ENCODE measurements around the gene PCLO.

DNA sequence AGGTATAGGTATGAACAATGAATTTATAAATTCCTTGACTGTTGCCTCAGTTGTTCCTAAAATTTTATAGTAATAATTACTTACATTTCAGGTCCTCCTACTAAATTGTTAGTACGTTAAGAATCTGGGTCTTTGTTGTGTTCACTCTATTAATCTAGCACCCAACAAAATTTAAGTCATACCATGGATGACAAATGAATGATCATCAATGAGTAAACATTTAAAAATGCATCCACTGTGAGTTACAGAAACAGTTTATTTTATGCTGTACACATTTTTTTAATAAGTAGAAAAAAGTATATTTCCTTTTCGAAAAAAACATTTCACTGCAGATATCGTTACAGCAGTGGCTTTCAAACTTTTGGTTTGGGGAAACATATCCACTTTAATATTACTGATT lies 265.2 kb downstream of the PCLO start:
- TF ChIP-seq ZNF274 (IDR thresholded peaks at IDR 0.05; ENCODE audit: low read depth, low read length) (no peak), YY1 (IDR thresholded peaks at IDR 0.05; ENCODE audit: insufficient read depth, insufficient read length) (no peak), SUZ12 (IDR thresholded peaks at IDR 0.05; ENCODE audit: extremely low read depth, insufficient read depth, insufficient read length) (no peak)

All from NT2/D1 (cell line).